Activated CD8-positive, alpha-beta memory T cell treated with anti-CD3 and anti-CD28 coated beads, Interleukin-2, amount 50 U/mL, for 24 hours (primary cell): ENCODE data around the gene TTC7B.

Experiments
- DNase-seq: peaks from one replicate; pipeline ENCODE4 v3.0.0-alpha.2; 2020; ENCODE audit errors: extremely low read depth

TTC7B gene

GRCh38 chr14:90490720-90491050 lies 325.5 kb downstream of the TTC7B start:
- no peak for DNase-seq

- no peak for DNase-seq
Measured at GRCh38 chr14:90489916-90490719, 326.1 kb downstream of the TTC7B start.

- DNase-seq: no peak
Measured at GRCh38 chr14:90489306-90489705, 326.9 kb downstream of the TTC7B start.

GRCh38 chr14:90488256-90488655 lies 328.0 kb downstream of the TTC7B start:
- DNase-seq: no peak

DNA sequence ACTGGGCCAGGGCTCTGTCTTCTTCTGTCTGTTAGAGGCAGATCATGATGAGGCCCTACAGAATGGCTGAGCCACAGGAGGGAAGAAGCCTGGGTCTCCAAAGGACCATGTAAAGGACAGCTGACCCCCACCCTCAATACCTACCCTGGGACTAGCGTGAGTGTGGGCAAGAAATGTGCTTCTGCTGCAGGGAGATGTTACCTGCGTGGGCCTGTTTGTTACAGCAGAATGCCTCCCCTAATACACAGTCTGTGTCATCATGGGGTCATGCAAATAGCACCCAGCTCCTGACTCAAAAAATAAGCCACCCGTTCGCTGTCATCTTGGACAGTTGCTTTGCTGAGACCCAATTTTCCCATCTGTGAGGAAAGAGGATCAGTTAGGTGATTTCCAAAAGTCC lies 328.8 kb downstream of the TTC7B start:
- no peak for DNase-seq

DNA sequence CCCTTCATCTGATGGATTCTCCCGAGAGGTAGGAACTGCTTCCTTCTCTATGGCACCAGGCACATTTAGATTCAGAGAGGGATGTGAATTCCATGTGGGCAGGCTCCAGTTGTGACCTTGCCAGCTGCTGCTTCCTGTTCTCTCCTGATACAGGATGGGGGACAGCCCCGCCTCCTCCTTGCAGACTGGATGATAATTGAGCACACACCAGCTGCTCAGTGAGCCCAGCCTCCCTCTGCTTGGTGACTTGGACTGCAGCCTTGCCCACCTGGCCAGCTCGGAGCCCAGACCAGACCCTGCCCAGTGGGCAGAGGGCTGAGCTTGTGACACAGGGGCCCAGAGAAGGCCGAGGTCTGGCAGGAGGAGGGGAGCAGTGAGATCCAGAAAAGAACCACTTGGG lies 329.2 kb downstream of the TTC7B start:
- DNase-seq: no peak

GRCh38 chr14:90484291-90484690 lies 331.9 kb downstream of the TTC7B start:
- no peak for DNase-seq

DNA sequence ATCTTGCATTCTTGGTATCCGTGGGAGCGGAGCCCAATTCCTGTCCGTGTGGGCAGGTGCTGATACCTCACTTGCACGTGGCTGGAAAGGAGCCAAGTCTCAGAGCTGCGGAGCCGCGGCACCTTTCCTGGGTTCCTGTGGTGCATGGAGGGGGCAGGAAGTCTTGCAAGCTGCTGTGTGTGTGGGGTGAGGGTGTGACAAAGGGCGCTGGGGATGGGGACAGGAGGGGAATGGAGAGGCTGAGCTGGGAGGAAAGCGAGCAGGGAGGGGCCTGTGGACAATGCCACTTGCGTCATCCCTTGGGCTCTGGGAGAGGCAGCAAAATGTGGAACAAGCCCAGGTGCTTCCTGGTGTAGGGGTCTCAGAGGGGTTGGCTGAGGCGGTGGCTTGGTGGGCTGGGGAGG lies 332.7 kb downstream of the TTC7B start:
- DNase-seq: no peak

GRCh38 chr14:90483117-90483516 lies 333.1 kb downstream of the TTC7B start:
- DNase-seq: no peak

GRCh38 chr14:90475298-90475697 lies 340.9 kb downstream of the TTC7B start:
- no peak for DNase-seq
